ENCODE results near the gene LRRC14B. TPM values are rescaled to one million over a fixed set of nuclear protein-coding genes. Genes with fewer than 3 reads are reported as not detected.
"Not testable (repeated sequence)": the region's sequence is repeated elsewhere in the genome, so short reads cannot be mapped to it uniquely, and the experiment has no call there.

Gene LRRC14B
- total RNA-seq, 2 experiments from 2014 or later: not detected

- ChIA-PET CTCF (no interaction called here), POLR2A (no interaction called here)
- Mint-ChIP-seq H3K4me1 (ENCODE audit: low read depth) (peaks cover 19% of the 10 kb centered on the region), H3K27me3 (no peaks in the 10 kb centered on the region), H3K4me3 (no peak overlapping the region), H3K36me3 (peaks cover 33% of the 10 kb centered on the region), H3K27ac (no peak overlapping the region), H3K9me3 (no peaks in the 10 kb centered on the region)
- intact Hi-C loops (cut with micrococcal nuclease): no loop called here
- DNase-seq: no peak
These were observed 17.3 kb downstream of the LRRC14B start for GRCh38 chr5:208449-209114.

GRCh38 chr5:213803-214395, 22.6 kb downstream of the LRRC14B start:
- H3K4me1 Mint-ChIP-seq (ENCODE audit: low read depth): peaks cover 43% of the 10 kb centered on the region
- H3K27ac Mint-ChIP-seq: no peak overlapping the region
- H3K4me3 Mint-ChIP-seq: no peak overlapping the region
- peaks cover 19% of the 10 kb centered on the region for H3K36me3 Mint-ChIP-seq
- H3K9me3 Mint-ChIP-seq: no peaks in the 10 kb centered on the region
- ChIA-PET CTCF (interaction anchor here (1.9 kb wide), 1 partner anchor 25 kb away, joined by 6 read pairs; no protein-coding TSS in a partner anchor), POLR2A (no interaction called here)
- no peak for DNase-seq
- intact Hi-C loops (cut with micrococcal nuclease): loop anchor here (10.0 kb wide), 1 partner anchor 241 kb away; no protein-coding TSS in a partner anchor
- H3K27me3 Mint-ChIP-seq: no peaks in the 10 kb centered on the region

GRCh38 chr5:215256-215655, 24.0 kb downstream of the LRRC14B start:
- H3K4me3 Mint-ChIP-seq: peak overlapping the region; percentile 48
- peak overlapping the region; percentile 73 for H3K27ac Mint-ChIP-seq
- DNase-seq, H3K9me3 Mint-ChIP-seq, H3K27me3 Mint-ChIP-seq, CTCF ChIA-PET, POLR2A ChIA-PET: not testable (repeated sequence)
- peaks cover 38% of the 10 kb centered on the region for H3K4me1 Mint-ChIP-seq (ENCODE audit: low read depth)
- intact Hi-C loops (cut with micrococcal nuclease): loop anchor here (5.0 to 10.0 kb wide), 2 partner anchors 117 to 240 kb away; no protein-coding TSS in a partner anchor
- peaks cover 17% of the 10 kb centered on the region for H3K36me3 Mint-ChIP-seq

GRCh38 chr5:216076-216475, 24.8 kb downstream of the LRRC14B start:
- H3K4me3 Mint-ChIP-seq, DNase-seq, POLR2A ChIA-PET, H3K27me3 Mint-ChIP-seq, H3K9me3 Mint-ChIP-seq, CTCF ChIA-PET: not testable (repeated sequence)
- peaks cover 15% of the 10 kb centered on the region for H3K36me3 Mint-ChIP-seq
- H3K27ac Mint-ChIP-seq: peak overlapping the region; percentile 73
- peaks cover 43% of the 10 kb centered on the region for H3K4me1 Mint-ChIP-seq (ENCODE audit: low read depth)
- intact Hi-C loops (cut with micrococcal nuclease): loop anchor here (5.0 to 10.0 kb wide), 2 partner anchors 116 to 239 kb away; no protein-coding TSS in a partner anchor

- DNase-seq: peak; percentile 98
- Mint-ChIP-seq H3K4me1 (ENCODE audit: low read depth) (peaks cover 58% of the 10 kb centered on the region), H3K4me3 (peak within 1 kb of the TSS; percentile 92), H3K36me3 (peaks cover 15% of the 10 kb centered on the region), H3K27ac (peak within 1 kb of the TSS; percentile 90)
- H3K27me3 Mint-ChIP-seq, H3K9me3 Mint-ChIP-seq: not testable (repeated sequence)
- CTCF ChIA-PET: interaction anchor here (1.0 to 3.6 kb wide), 2 partner anchors 29 to 229 kb away, joined by 3 to 20 read pairs; no protein-coding TSS in a partner anchor
- POLR2A ChIA-PET: interaction anchor here (2.2 kb wide), 1 partner anchor 53 kb away, joined by 10 read pairs; the partner anchor contains the start of gene PDCD6
- intact Hi-C loops (cut with micrococcal nuclease): loop anchor here (2.0 to 10.0 kb wide), 3 partner anchors 29 to 237 kb away; no protein-coding TSS in a partner anchor
These were observed 26.5 kb downstream of the LRRC14B start, which contains the start of the genes CCDC127 and SDHA for GRCh38 chr5:217494-218456. TSS of gene CCDC127 (minus strand) at chr5:218153. CDS start at chr5:216849, 1,304 bp downstream. TSS of gene SDHA (plus strand) at chr5:218320. CDS start at chr5:218356, 36 bp downstream.

- peak overlapping the region; percentile 92 for H3K4me3 Mint-ChIP-seq
- peaks cover 15% of the 10 kb centered on the region for H3K36me3 Mint-ChIP-seq
- peaks cover 61% of the 10 kb centered on the region for H3K4me1 Mint-ChIP-seq (ENCODE audit: low read depth)
- CTCF ChIA-PET: interaction anchor here (1.0 to 3.6 kb wide), 2 partner anchors 30 to 228 kb away, joined by 3 to 20 read pairs; no protein-coding TSS in a partner anchor
- H3K27me3 Mint-ChIP-seq: no peaks in the 10 kb centered on the region
- H3K9me3 Mint-ChIP-seq: no peaks in the 10 kb centered on the region
- intact Hi-C loops (cut with micrococcal nuclease): loop anchor here (1.0 to 10.0 kb wide), 4 partner anchors 30 to 236 kb away; partner anchors contain the start of gene PDCD6
- DNase-seq: peak; percentile 34
- POLR2A ChIA-PET: interaction anchor here (1.0 to 2.2 kb wide), 3 partner anchors 11 to 52 kb away, joined by 3 to 10 read pairs (median 4); partner anchors contain the start of gene PDCD6
- H3K27ac Mint-ChIP-seq: peak overlapping the region; percentile 90
These were observed 27.4 kb downstream of the LRRC14B start for GRCh38 chr5:218457-219291.

GRCh38 chr5:219460-219863, 28.2 kb downstream of the LRRC14B start:
- ChIA-PET CTCF (interaction anchor here (3.6 kb wide), 1 partner anchor 31 kb away, joined by 20 read pairs; no protein-coding TSS in a partner anchor), POLR2A (interaction anchor here (1.0 to 2.2 kb wide), 3 partner anchors 12 to 51 kb away, joined by 3 to 10 read pairs (median 4); partner anchors contain the start of gene PDCD6)
- peaks cover 58% of the 10 kb centered on the region for H3K4me1 Mint-ChIP-seq (ENCODE audit: low read depth)
- H3K27ac Mint-ChIP-seq: peak overlapping the region; percentile 90
- DNase-seq: peak; percentile 32
- H3K27me3 Mint-ChIP-seq: no peaks in the 10 kb centered on the region
- H3K4me3 Mint-ChIP-seq: peak overlapping the region; percentile 92
- H3K36me3 Mint-ChIP-seq: peaks cover 8% of the 10 kb centered on the region
- intact Hi-C loops (cut with micrococcal nuclease): loop anchor here (1.0 to 10.0 kb wide), 4 partner anchors 31 to 235 kb away; partner anchors contain the start of gene PDCD6
- no peaks in the 10 kb centered on the region for H3K9me3 Mint-ChIP-seq

GRCh38 chr5:219991-220390, 28.7 kb downstream of the LRRC14B start:
- ChIA-PET CTCF (interaction anchor here (3.6 kb wide), 1 partner anchor 32 kb away, joined by 20 read pairs; no protein-coding TSS in a partner anchor), POLR2A (interaction anchor here (1.0 to 1.5 kb wide), 2 partner anchors 13 to 32 kb away, joined by 3 to 4 read pairs; no protein-coding TSS in a partner anchor)
- no peaks in the 10 kb centered on the region for H3K27me3 Mint-ChIP-seq
- no peaks in the 10 kb centered on the region for H3K9me3 Mint-ChIP-seq
- H3K36me3 Mint-ChIP-seq: peaks cover 11% of the 10 kb centered on the region
- DNase-seq: no peak
- H3K4me3 Mint-ChIP-seq: peak overlapping the region; percentile 92
- H3K4me1 Mint-ChIP-seq (ENCODE audit: low read depth): peaks cover 54% of the 10 kb centered on the region
- intact Hi-C loops (cut with micrococcal nuclease): loop anchor here (1.0 to 10.0 kb wide), 4 partner anchors 31 to 235 kb away; partner anchors contain the start of gene PDCD6
- peak overlapping the region; percentile 90 for H3K27ac Mint-ChIP-seq

GRCh38 chr5:222951-223715, 31.8 kb downstream of the LRRC14B start:
- Mint-ChIP-seq H3K4me1 (ENCODE audit: low read depth) (peaks cover 37% of the 10 kb centered on the region), H3K36me3 (peaks cover 23% of the 10 kb centered on the region), H3K27ac (peak overlapping the region; percentile 65)
- H3K4me3 Mint-ChIP-seq; H3K27me3 Mint-ChIP-seq; DNase-seq; POLR2A ChIA-PET; intact Hi-C loops (cut with micrococcal nuclease); H3K9me3 Mint-ChIP-seq; CTCF ChIA-PET: not testable (repeated sequence)

GRCh38 chr5:223791-224190, 32.5 kb downstream of the LRRC14B start:
- ChIA-PET POLR2A (no interaction called here), CTCF (no interaction called here)
- Mint-ChIP-seq H3K27me3 (no peaks in the 10 kb centered on the region), H3K9me3 (no peaks in the 10 kb centered on the region), H3K4me1 (ENCODE audit: low read depth) (peaks cover 37% of the 10 kb centered on the region), H3K4me3 (no peak overlapping the region), H3K27ac (no peak overlapping the region), H3K36me3 (peaks cover 23% of the 10 kb centered on the region)
- intact Hi-C loops (cut with micrococcal nuclease): no loop called here
- DNase-seq: no peak

Measured in activated CD4-positive, alpha-beta memory T cell treated with anti-CD3 and anti-CD28 coated beads for 36 hours (primary cell).